Right ventricle myocardium inferior (tissue), 1 donor: ENCODE data around the gene MACROD2. TPM values are rescaled to one million over a fixed set of nuclear protein-coding genes. Genes with fewer than 3 reads are reported as not detected.

Experiments
- ATAC-seq: fragments of 200-7000 bp; cut with Tn5 transposase; one replicate; pipeline ENCODE4 v1.9.1; 2020; ENCODE audit warnings: mild to moderate bottlenecking, moderate library complexity
- DNase-seq: peaks from one replicate; pipeline ENCODE4 v3.0.0; 2021; ENCODE audit errors: missing footprints
- intact Hi-C: fragments of 100-400 bp; cut with DNase I; formaldehyde crosslinking; loops from one replicate; pipeline ENCODE4 v1.11.0; 2022
- total RNA-seq: library from RNA; stranded (reverse); fragmentation: NEBNext Ultra II Directional; extraction: Animal tissue kit (Norgen Biotek cat#: 25700); gene quantifications from one replicate; pipeline ENCODE4 v1.2.1, GENCODE V29; 2021
- donor health status: DM: no; HTN: yes; CAD: no; lungs with severe emphysema.

The MACROD2 gene
- total RNA-seq, 1 donor from 2014 or later = 5.0 TPM

GRCh38 chr20:14477125-14477524 is 481.8 kb downstream of the MACROD2 start:
- intact Hi-C loops = no loop called here
- DNase-seq (no peak), ATAC-seq (no peak)

GRCh38 chr20:14478126-14478525 is 482.8 kb downstream of the MACROD2 start:
- no peak for DNase-seq
- intact Hi-C loops = no loop called here
- no peak for ATAC-seq

- ATAC-seq (no peak), DNase-seq (no peak)
- intact Hi-C loops = no loop called here
These were observed 486.5 kb downstream of the MACROD2 start for GRCh38 chr20:14481863-14482262.

GRCh38 chr20:14488212-14488611 is 492.9 kb downstream of the MACROD2 start:
- ATAC-seq = no peak
- intact Hi-C loops = no loop called here
- DNase-seq = no peak

GRCh38 chr20:14488756-14489479 is 493.6 kb downstream of the MACROD2 start:
- DNase-seq (no peak), ATAC-seq (no peak)
- intact Hi-C loops = no loop called here

- intact Hi-C loops = no loop called here
- DNase-seq = no peak
- ATAC-seq = no peak
These were observed 494.2 kb downstream of the MACROD2 start for GRCh38 chr20:14489544-14489943.

GRCh38 chr20:14491436-14491835 is 496.1 kb downstream of the MACROD2 start:
- DNase-seq = no peak
- no peak for ATAC-seq
- intact Hi-C loops = no loop called here

- ATAC-seq = no peak
These were observed 498.1 kb downstream of the MACROD2 start for GRCh38 chr20:14493408-14493807.

GRCh38 chr20:14494355-14494754 is 499.0 kb downstream of the MACROD2 start:
- intact Hi-C loops = no loop called here
- no peak for DNase-seq
- ATAC-seq = no peak

More at GRCh38 chr20:14493408-14493807, 498.1 kb downstream of the MACROD2 start:
- intact Hi-C loops = no loop called here
- DNase-seq = no peak

GRCh38 chr20:14495066-14495465 is 499.8 kb downstream of the MACROD2 start:
- ATAC-seq (no peak), DNase-seq (no peak)
- intact Hi-C loops = no loop called here

- DNase-seq = no peak
- intact Hi-C loops = no loop called here
- no peak for ATAC-seq
These were observed 501.7 kb downstream of the MACROD2 start for GRCh38 chr20:14497004-14497403.

GRCh38 chr20:14498772-14499171 is 503.5 kb downstream of the MACROD2 start:
- ATAC-seq = no peak
- DNase-seq = no peak
- intact Hi-C loops = no loop called here

- intact Hi-C loops = no loop called here
- no peak for ATAC-seq
- DNase-seq = no peak
These were observed 510.2 kb downstream of the MACROD2 start for GRCh38 chr20:14505476-14505875.

- ATAC-seq (no peak), DNase-seq (no peak)
- intact Hi-C loops = no loop called here
These were observed 512.4 kb downstream of the MACROD2 start for GRCh38 chr20:14507711-14508110.

GRCh38 chr20:14510341-14510740 is 515.0 kb downstream of the MACROD2 start:
- DNase-seq (no peak), ATAC-seq (no peak)

GRCh38 chr20:14512839-14513238 is 517.5 kb downstream of the MACROD2 start:
- intact Hi-C loops = no loop called here
- DNase-seq (no peak), ATAC-seq (no peak)

More at GRCh38 chr20:14510341-14510740, 515.0 kb downstream of the MACROD2 start:
- intact Hi-C loops = no loop called here

- ATAC-seq = no peak
- no peak for DNase-seq
- intact Hi-C loops = no loop called here
These were observed 523.3 kb downstream of the MACROD2 start for GRCh38 chr20:14518648-14519047.

GRCh38 chr20:14521016-14521415 is 525.7 kb downstream of the MACROD2 start:
- intact Hi-C loops = no loop called here
- ATAC-seq = no peak
- no peak for DNase-seq

- no peak for DNase-seq
- no peak for ATAC-seq
- intact Hi-C loops = no loop called here
These were observed 526.1 kb downstream of the MACROD2 start for GRCh38 chr20:14521436-14521835.

GRCh38 chr20:14522595-14522994 is 527.3 kb downstream of the MACROD2 start:
- intact Hi-C loops = no loop called here
- DNase-seq = no peak
- ATAC-seq = no peak

- DNase-seq = no peak
- intact Hi-C loops = no loop called here
These were observed 527.8 kb downstream of the MACROD2 start for GRCh38 chr20:14523090-14523489.

More at GRCh38 chr20:14523090-14523489, 527.8 kb downstream of the MACROD2 start:
- ATAC-seq = no peak
